Chondrocyte (in vitro differentiated cells): ENCODE data around the gene RAP1GAP. TPM values are rescaled to one million over a fixed set of nuclear protein-coding genes. Genes with fewer than 3 reads are reported as not detected.

Experiments used
- DNase-seq: peaks from one replicate; pipeline ENCODE4 v3.0.0; 2021; ENCODE audit warnings: mixed read lengths, low spot score
- H3K27ac Mint-ChIP-seq: one replicate; pipeline ENCODE4 v1.8.0; 2021; ENCODE audit warnings: mild to moderate bottlenecking, moderate library complexity, mixed read lengths; ENCODE audit not compliant: unreplicated experiment
- H3K27me3 Mint-ChIP-seq: 2 replicates; pipeline ENCODE4 v1.8.0; 2021; ENCODE audit warnings: low read depth, mixed read lengths
- H3K36me3 Mint-ChIP-seq: 2 replicates; pipeline ENCODE4 v1.8.0; 2021; ENCODE audit warnings: low read depth, mixed read lengths
- H3K4me1 Mint-ChIP-seq: 2 replicates; pipeline ENCODE4 v1.8.0; 2021; ENCODE audit warnings: low read depth, mild to moderate bottlenecking, mixed read lengths
- H3K4me3 Mint-ChIP-seq: one replicate; pipeline ENCODE4 v1.8.0; 2021; ENCODE audit warnings: mild to moderate bottlenecking, moderate library complexity, mixed read lengths; ENCODE audit not compliant: unreplicated experiment
- H3K9me3 Mint-ChIP-seq: 2 replicates; pipeline ENCODE4 v1.8.0; 2021; ENCODE audit warnings: low read depth, mixed read lengths
- CTCF ChIP-seq: fragments of 200-600 bp; sonication (generic); IDR thresholded peaks from 2 replicates; pipeline ENCODE4 v1.5.0; 2021; ENCODE audit warnings: antibody characterized with exemption, mild to moderate bottlenecking, moderate library complexity
- total RNA-seq: library from RNA; stranded (reverse); gene quantifications from 3 replicates; pipeline ENCODE4 v1.2.1, GENCODE V29; 2021

RAP1GAP gene
- total RNA-seq, 1 donor from 2014 or later: 1.8 TPM

- peaks cover 3% of the 10 kb centered on the region for H3K27me3 Mint-ChIP-seq
- TF ChIP-seq CTCF: no peak
Measured at GRCh38 chr1:21585037-21585436, 84.1 kb downstream of the RAP1GAP start.

GRCh38 chr1:21584096-21584495, 85.1 kb downstream of the RAP1GAP start:
- Mint-ChIP-seq H3K4me1 (peaks cover 24% of the 10 kb centered on the region), H3K27me3 (peaks cover 2% of the 10 kb centered on the region), H3K27ac (no peak overlapping the region), H3K36me3 (no peaks in the 10 kb centered on the region), H3K9me3 (peaks cover 2% of the 10 kb centered on the region), H3K4me3 (no peak overlapping the region)
- no peak for TF ChIP-seq CTCF
- no peak for DNase-seq

More at GRCh38 chr1:21585037-21585436, 84.1 kb downstream of the RAP1GAP start:
- H3K27ac Mint-ChIP-seq: no peak overlapping the region
- peaks cover 18% of the 10 kb centered on the region for H3K4me1 Mint-ChIP-seq
- no peaks in the 10 kb centered on the region for H3K36me3 Mint-ChIP-seq
- no peak overlapping the region for H3K4me3 Mint-ChIP-seq
- no peak for DNase-seq
- peaks cover 2% of the 10 kb centered on the region for H3K9me3 Mint-ChIP-seq

- Mint-ChIP-seq H3K27ac (no peak overlapping the region), H3K4me3 (no peak overlapping the region), H3K36me3 (no peaks in the 10 kb centered on the region), H3K4me1 (peaks cover 6% of the 10 kb centered on the region), H3K27me3 (no peaks in the 10 kb centered on the region), H3K9me3 (peaks cover 2% of the 10 kb centered on the region)
- TF ChIP-seq CTCF: no peak
- DNase-seq: no peak
Measured at GRCh38 chr1:21579791-21580190, 89.4 kb downstream of the RAP1GAP start.

GRCh38 chr1:21577933-21578332, 91.2 kb downstream of the RAP1GAP start:
- H3K4me3 Mint-ChIP-seq: no peak overlapping the region
- no peaks in the 10 kb centered on the region for H3K27me3 Mint-ChIP-seq
- DNase-seq: peak; percentile 59
- peaks cover 13% of the 10 kb centered on the region for H3K4me1 Mint-ChIP-seq
- no peaks in the 10 kb centered on the region for H3K36me3 Mint-ChIP-seq
- no peak for TF ChIP-seq CTCF
- peaks cover 2% of the 10 kb centered on the region for H3K9me3 Mint-ChIP-seq
- no peak overlapping the region for H3K27ac Mint-ChIP-seq

GRCh38 chr1:21577324-21577723, 91.8 kb downstream of the RAP1GAP start:
- H3K27ac Mint-ChIP-seq: no peak overlapping the region
- peaks cover 13% of the 10 kb centered on the region for H3K4me1 Mint-ChIP-seq
- H3K36me3 Mint-ChIP-seq: no peaks in the 10 kb centered on the region
- DNase-seq: peak; percentile 68
- H3K4me3 Mint-ChIP-seq: no peak overlapping the region
- peaks cover 2% of the 10 kb centered on the region for H3K9me3 Mint-ChIP-seq
- H3K27me3 Mint-ChIP-seq: no peaks in the 10 kb centered on the region
- TF ChIP-seq CTCF: no peak
